Astrocyte (in vitro differentiated cells and primary cell): ENCODE data around the gene FGGY. TPM values are rescaled to one million over a fixed set of nuclear protein-coding genes. Genes with fewer than 3 reads are reported as not detected.
A peak's percentile ranks its signal among the peaks of the same experiment; 100 is the strongest.

Experiments
- DNase-seq: peaks from one replicate; pipeline ENCODE4 v3.0.0-alpha.2; 2010; ENCODE audit warnings: low read depth
- FAIRE-seq: peaks from 2 replicates; lab custom pipeline; 2011; peaks lifted over from hg19 to GRCh38; lab: Jason Lieb, UNC
- H2AFZ ChIP-seq: 2 replicates; pipeline ENCODE4 v1.6.0; 2012; ENCODE audit warnings: low read depth, low read length, inconsistent platforms
- H3K27ac ChIP-seq: 2 replicates; pipeline ENCODE4 v1.5.1; 2011; ENCODE audit warnings: low read depth, low read length, inconsistent platforms
- H3K27me3 ChIP-seq: 2 replicates; pipeline ENCODE4 v1.6.0; 2011; ENCODE audit warnings: low read length, inconsistent platforms; ENCODE audit not compliant: insufficient read depth
- H3K36me3 ChIP-seq: 2 replicates; pipeline ENCODE4 v1.5.1; 2011; ENCODE audit warnings: low read length, inconsistent platforms; ENCODE audit not compliant: insufficient read depth
- H3K4me1 ChIP-seq: 2 replicates; pipeline ENCODE4 v1.5.1; 2011; ENCODE audit warnings: low read length, inconsistent platforms; ENCODE audit not compliant: insufficient read depth
- H3K4me2 ChIP-seq: 2 replicates; pipeline ENCODE4 v1.6.0; 2012; ENCODE audit warnings: low read length, inconsistent platforms
- H3K4me3 ChIP-seq: 2 replicates; pipeline ENCODE4 v1.5.1; 2011; ENCODE audit warnings: low read depth, mild to moderate bottlenecking, low read length, inconsistent platforms; ENCODE audit not compliant: insufficient read depth
- H3K79me2 ChIP-seq: 2 replicates; pipeline ENCODE4 v1.6.0; 2012; ENCODE audit warnings: mild to moderate bottlenecking, low read length, inconsistent platforms; ENCODE audit not compliant: insufficient read depth
- H3K9ac ChIP-seq: 2 replicates; pipeline ENCODE4 v1.6.0; 2012; ENCODE audit warnings: mild to moderate bottlenecking, low read length, inconsistent platforms
- H3K9me3 ChIP-seq: 2 replicates; pipeline ENCODE4 v1.5.1; 2012; ENCODE audit warnings: low read depth, mild to moderate bottlenecking, low read length, inconsistent platforms; ENCODE audit not compliant: insufficient read depth
- H4K20me1 ChIP-seq: 2 replicates; pipeline ENCODE4 v1.6.0; 2012; ENCODE audit warnings: low read length, inconsistent platforms; ENCODE audit not compliant: insufficient read depth
- H3K27ac Mint-ChIP-seq: one replicate; pipeline ENCODE4 v1.8.0; 2021; ENCODE audit warnings: mild to moderate bottlenecking, mixed read lengths; ENCODE audit not compliant: unreplicated experiment
- H3K27me3 Mint-ChIP-seq: one replicate; pipeline ENCODE4 v1.8.0; 2021; ENCODE audit warnings: low read depth, mixed read lengths; ENCODE audit not compliant: unreplicated experiment
- H3K36me3 Mint-ChIP-seq: one replicate; pipeline ENCODE4 v1.8.0; 2021; ENCODE audit warnings: low read depth, mixed read lengths; ENCODE audit not compliant: unreplicated experiment
- H3K4me1 Mint-ChIP-seq: one replicate; pipeline ENCODE4 v1.8.0; 2021; ENCODE audit warnings: low read depth, mixed read lengths; ENCODE audit not compliant: unreplicated experiment
- H3K4me3 Mint-ChIP-seq: one replicate; pipeline ENCODE4 v1.8.0; 2021; ENCODE audit warnings: mild to moderate bottlenecking, moderate library complexity, mixed read lengths; ENCODE audit not compliant: unreplicated experiment
- H3K9me3 Mint-ChIP-seq: one replicate; pipeline ENCODE4 v1.8.0; 2021; ENCODE audit warnings: mild to moderate bottlenecking, mixed read lengths; ENCODE audit not compliant: unreplicated experiment
- CTCF ChIP-seq: IDR thresholded peaks from 2 replicates; pipeline ENCODE4 v1.5.1; 2011; ENCODE audit warnings: low read depth, mild to moderate bottlenecking, inconsistent platforms, low read length, moderate library complexity; ENCODE audit not compliant: insufficient read depth
- EZH2 ChIP-seq: IDR thresholded peaks from 2 replicates; pipeline ENCODE4 v1.6.1; 2012; ENCODE audit warnings: mild to moderate bottlenecking, low read length, inconsistent platforms; ENCODE audit not compliant: insufficient read depth
- total RNA-seq: library from RNA; stranded (reverse); gene quantifications from 2 replicates; pipeline ENCODE4 v1.2.1, GENCODE V29; 2021

The FGGY gene
- total RNA-seq, 1 donor from 2014 or later, result 6.8 TPM

GRCh38 chr1:59757197-59757747 lies 460.4 kb downstream of the FGGY start:
- no peak overlapping the region for H3K27ac Mint-ChIP-seq
- H3K9me3 Mint-ChIP-seq, result no peaks in the 10 kb centered on the region
- Histone ChIP-seq H3K9me3 (no peaks in the 10 kb centered on the region), H4K20me1 (no peaks in the 10 kb centered on the region), H3K79me2 (no peaks in the 10 kb centered on the region), H3K27me3 (no peaks in the 10 kb centered on the region), H2AFZ (no peak overlapping the region), H3K4me1 (peaks cover 4% of the 10 kb centered on the region), H3K9ac (no peak overlapping the region), H3K4me2 (no peak overlapping the region), H3K27ac (no peak overlapping the region), H3K4me3 (no peak overlapping the region), H3K36me3 (no peaks in the 10 kb centered on the region)
- TF ChIP-seq EZH2 (no peak), CTCF (no peak)
- no peak for DNase-seq
- no peaks in the 10 kb centered on the region for H3K36me3 Mint-ChIP-seq
- peaks cover 8% of the 10 kb centered on the region for H3K4me1 Mint-ChIP-seq
- H3K4me3 Mint-ChIP-seq, result no peak overlapping the region
- FAIRE-seq, result no peak
- H3K27me3 Mint-ChIP-seq, result peaks cover 2% of the 10 kb centered on the region

- Mint-ChIP-seq H3K27me3 (peaks cover 2% of the 10 kb centered on the region), H3K4me3 (no peak overlapping the region), H3K36me3 (no peaks in the 10 kb centered on the region), H3K27ac (no peak overlapping the region), H3K4me1 (peaks cover 8% of the 10 kb centered on the region), H3K9me3 (no peaks in the 10 kb centered on the region)
- Histone ChIP-seq H3K27me3 (no peaks in the 10 kb centered on the region), H3K4me3 (no peak overlapping the region), H4K20me1 (no peaks in the 10 kb centered on the region), H3K4me1 (peaks cover 4% of the 10 kb centered on the region), H2AFZ (peak overlapping the region; percentile 77), H3K36me3 (no peaks in the 10 kb centered on the region), H3K9ac (peak overlapping the region; percentile 45), H3K9me3 (no peaks in the 10 kb centered on the region), H3K4me2 (peak overlapping the region; percentile 76), H3K27ac (no peak overlapping the region), H3K79me2 (no peaks in the 10 kb centered on the region)
- TF ChIP-seq CTCF (peak; percentile 95), EZH2 (no peak)
- FAIRE-seq, result peak; percentile 75
- peak; percentile 53 for DNase-seq
Observed at GRCh38 chr1:59759156-59759925, 462.4 kb downstream of the FGGY start.

GRCh38 chr1:59761443-59761842 lies 464.5 kb downstream of the FGGY start:
- no peak for FAIRE-seq
- H3K9ac ChIP-seq, result no peak overlapping the region

More at GRCh38 chr1:59761443-59761842, 464.5 kb downstream of the FGGY start:
- no peak overlapping the region for H3K4me3 Mint-ChIP-seq
- Histone ChIP-seq H3K4me1 (peaks cover 4% of the 10 kb centered on the region), H3K36me3 (no peaks in the 10 kb centered on the region), H3K9me3 (no peaks in the 10 kb centered on the region), H3K79me2 (no peaks in the 10 kb centered on the region), H3K27ac (no peak overlapping the region), H3K4me3 (no peak overlapping the region), H4K20me1 (no peaks in the 10 kb centered on the region), H2AFZ (no peak overlapping the region), H3K27me3 (no peaks in the 10 kb centered on the region), H3K4me2 (no peak overlapping the region)
- no peak overlapping the region for H3K27ac Mint-ChIP-seq
- H3K4me1 Mint-ChIP-seq, result peaks cover 12% of the 10 kb centered on the region
- peaks cover 4% of the 10 kb centered on the region for H3K27me3 Mint-ChIP-seq
- no peaks in the 10 kb centered on the region for H3K9me3 Mint-ChIP-seq
- no peak for DNase-seq
- TF ChIP-seq CTCF (no peak), EZH2 (no peak)
- H3K36me3 Mint-ChIP-seq, result no peaks in the 10 kb centered on the region
